HG03025 (cell line): ENCODE measurements around the gene TRAF1.

ENCODE experiments used
- ATAC-seq: cut with Tn5 transposase; IDR thresholded peaks from one replicate; pipeline ENCODE4 v1.9.1; 2021; ENCODE audit warnings: mild to moderate bottlenecking, moderate library complexity; ENCODE audit not compliant: unreplicated experiment, low FRiP score

Gene TRAF1

GRCh38 chr9:120891245-120891883, 35.2 kb downstream of the TRAF1 start:
- ATAC-seq = no peak

GRCh38 chr9:120890320-120891244, 36.0 kb downstream of the TRAF1 start:
- no peak for ATAC-seq

- ATAC-seq = no peak
Measured at GRCh38 chr9:120889606-120890271, 36.9 kb downstream of the TRAF1 start.

GRCh38 chr9:120888626-120889025, 38.0 kb downstream of the TRAF1 start:
- ATAC-seq = no peak

- no peak for ATAC-seq
Measured at GRCh38 chr9:120886490-120886967, 40.1 kb downstream of the TRAF1 start.

GRCh38 chr9:120885958-120886357, 40.6 kb downstream of the TRAF1 start:
- ATAC-seq = no peak

GRCh38 chr9:120885457-120885856, 41.1 kb downstream of the TRAF1 start:
- ATAC-seq = no peak

- no peak for ATAC-seq
Measured at GRCh38 chr9:120883608-120883996, 43.0 kb downstream of the TRAF1 start.

GRCh38 chr9:120882935-120883607, 43.5 kb downstream of the TRAF1 start:
- ATAC-seq = no peak

GRCh38 chr9:120879446-120879845, 47.1 kb downstream of the TRAF1 start:
- no peak for ATAC-seq

GRCh38 chr9:120878188-120879130, 48.1 kb downstream of the TRAF1 start:
- ATAC-seq = no peak

- peak; percentile 31 for ATAC-seq
Measured at GRCh38 chr9:120877276-120878034, 49.1 kb downstream of the TRAF1 start.

GRCh38 chr9:120876842-120877240, 49.8 kb downstream of the TRAF1 start, which contains the start of gene PHF19:
TSS of gene PHF19 (minus strand) at chr9:120877188. CDS start at chr9:120874741, 2,447 bp downstream.
- ATAC-seq = peak; percentile 15

GRCh38 chr9:120875954-120876841, 50.4 kb downstream of the TRAF1 start:
- ATAC-seq = peak; percentile 50

GRCh38 chr9:120875643-120875953, 51.0 kb downstream of the TRAF1 start:
- no peak for ATAC-seq

- no peak for ATAC-seq
Measured at GRCh38 chr9:120875195-120875565, 51.4 kb downstream of the TRAF1 start.

- no peak for ATAC-seq
Measured at GRCh38 chr9:120874226-120875194, 52.1 kb downstream of the TRAF1 start.
